HCT116 (cell line): ENCODE results near the gene PACRG.

ENCODE experiments used
- CTCF ChIP-seq, 3 experiments: fragments of 200-600 bp in 1 of 3; sonication (generic) in 1 of 3; IDR thresholded peaks in 2 of 3; conservative IDR thresholded peaks in 1 of 3; 2 replicates each; pipeline ENCODE4 v1.5.1; 2012 to 2017; ENCODE audit warnings: low read depth in 2 of 3, low read length in 2 of 3, antibody characterized with exemption in 1 of 3, borderline replicate concordance in 1 of 3, control low read depth in 1 of 3, mild to moderate bottlenecking in 1 of 3, mixed read lengths in 1 of 3, mixed run types in 1 of 3, moderate library complexity in 1 of 3; ENCODE audit not compliant: insufficient read depth in 1 of 3
- EGR1 ChIP-seq: IDR thresholded peaks from 2 replicates; pipeline ENCODE4 v1.6.1; 2012; ENCODE audit warnings: low read depth
- ELF1 ChIP-seq: IDR thresholded peaks from 2 replicates; pipeline ENCODE4 v1.6.1; 2012; ENCODE audit warnings: low read depth, borderline replicate concordance
- EZH2 ChIP-seq: fragments of 200-600 bp; sonication (generic); IDR thresholded peaks from 2 replicates; pipeline ENCODE4 v1.6.1; 2017; ENCODE audit warnings: antibody characterized with exemption, mixed run types
- POLR2A ChIP-seq: IDR thresholded peaks from 2 replicates; pipeline ENCODE4 v1.7.0; 2011; ENCODE audit warnings: borderline replicate concordance; ENCODE audit not compliant: insufficient read depth, insufficient read length; ENCODE audit errors: extremely low read depth
- RAD21 ChIP-seq: IDR thresholded peaks from 2 replicates; pipeline ENCODE4 v1.6.1; 2012; ENCODE audit warnings: low read depth, mild to moderate bottlenecking
- SIN3A ChIP-seq: IDR thresholded peaks from 2 replicates; pipeline ENCODE4 v1.6.1; 2012; ENCODE audit warnings: low read depth
- YY1 ChIP-seq: IDR thresholded peaks from 2 replicates; pipeline ENCODE4 v1.6.1; 2011; ENCODE audit warnings: low read length, low read depth, moderate library complexity, mild to moderate bottlenecking; ENCODE audit not compliant: insufficient replicate concordance; ENCODE audit errors: extremely low read depth
- TF ChIP-seq, protein P1 (sequence below): IDR thresholded peaks from 2 replicates; pipeline ENCODE4 v1.6.1; 2012; ENCODE audit warnings: low read depth

GRCh38 chr6:162688751-162689345 lies 38.9 kb upstream of the PACRG start:
- no peak for TF ChIP-seq CTCF (IDR thresholded peaks at IDR 0.05 in 2 of 3, conservative IDR thresholded peaks at IDR 0.05 in 1 of 3; ENCODE audit: borderline replicate concordance in 1 of 3, insufficient read depth in 1 of 3, low read depth in 2 of 3, low read length in 2 of 3)
- TF ChIP-seq SIN3A = no peak
- TF ChIP-seq, protein P1, sequence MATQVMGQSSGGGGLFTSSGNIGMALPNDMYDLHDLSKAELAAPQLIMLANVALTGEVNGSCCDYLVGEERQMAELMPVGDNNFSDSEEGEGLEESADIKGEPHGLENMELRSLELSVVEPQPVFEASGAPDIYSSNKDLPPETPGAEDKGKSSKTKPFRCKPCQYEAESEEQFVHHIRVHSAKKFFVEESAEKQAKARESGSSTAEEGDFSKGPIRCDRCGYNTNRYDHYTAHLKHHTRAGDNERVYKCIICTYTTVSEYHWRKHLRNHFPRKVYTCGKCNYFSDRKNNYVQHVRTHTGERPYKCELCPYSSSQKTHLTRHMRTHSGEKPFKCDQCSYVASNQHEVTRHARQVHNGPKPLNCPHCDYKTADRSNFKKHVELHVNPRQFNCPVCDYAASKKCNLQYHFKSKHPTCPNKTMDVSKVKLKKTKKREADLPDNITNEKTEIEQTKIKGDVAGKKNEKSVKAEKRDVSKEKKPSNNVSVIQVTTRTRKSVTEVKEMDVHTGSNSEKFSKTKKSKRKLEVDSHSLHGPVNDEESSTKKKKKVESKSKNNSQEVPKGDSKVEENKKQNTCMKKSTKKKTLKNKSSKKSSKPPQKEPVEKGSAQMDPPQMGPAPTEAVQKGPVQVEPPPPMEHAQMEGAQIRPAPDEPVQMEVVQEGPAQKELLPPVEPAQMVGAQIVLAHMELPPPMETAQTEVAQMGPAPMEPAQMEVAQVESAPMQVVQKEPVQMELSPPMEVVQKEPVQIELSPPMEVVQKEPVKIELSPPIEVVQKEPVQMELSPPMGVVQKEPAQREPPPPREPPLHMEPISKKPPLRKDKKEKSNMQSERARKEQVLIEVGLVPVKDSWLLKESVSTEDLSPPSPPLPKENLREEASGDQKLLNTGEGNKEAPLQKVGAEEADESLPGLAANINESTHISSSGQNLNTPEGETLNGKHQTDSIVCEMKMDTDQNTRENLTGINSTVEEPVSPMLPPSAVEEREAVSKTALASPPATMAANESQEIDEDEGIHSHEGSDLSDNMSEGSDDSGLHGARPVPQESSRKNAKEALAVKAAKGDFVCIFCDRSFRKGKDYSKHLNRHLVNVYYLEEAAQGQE = no peak
- no peak for TF ChIP-seq ELF1
- no peak for TF ChIP-seq POLR2A
- TF ChIP-seq EGR1 = no peak
- TF ChIP-seq EZH2 = no peak
- TF ChIP-seq YY1 = no peak
- TF ChIP-seq RAD21 = no peak
